Gastroesophageal sphincter (tissue), 3 donors: ENCODE data around the gene MOB3B.
"Not testable (repeated sequence)": the region's sequence is repeated elsewhere in the genome, so short reads cannot be mapped to it uniquely, and the experiment has no call there.

Source experiments
- CTCF ChIP-seq, 4 experiments: fragments of 200-600 bp in 2 of 4; fragments of 450-650 bp in 2 of 4; sonication (generic) in 1 of 4; IDR thresholded peaks; one replicate each; pipeline ENCODE4 v1.5.1; 2017 to 2019; ENCODE audit warnings: antibody characterized with exemption in 4 of 4, mild to moderate bottlenecking in 2 of 4, moderate library complexity in 2 of 4
- POLR2A ChIP-seq, 2 donors: fragments of 450-650 bp; IDR thresholded peaks; one replicate each; pipeline ENCODE4 v1.6.1; 2017; ENCODE audit warnings: antibody characterized with exemption in 2 of 2, mild to moderate bottlenecking in 2 of 2, moderate library complexity in 1 of 2

GRCh38 chr9:27464950-27465349, 64.7 kb downstream of the MOB3B start:
- TF ChIP-seq POLR2A, CTCF (IDR thresholded peaks at IDR 0.05): not testable (repeated sequence)
